H1 (cell line): ENCODE measurements around the gene VASH1. TPM values are rescaled to one million over a fixed set of nuclear protein-coding genes. Genes with fewer than 3 reads are reported as not detected.

Experiments
- BRCA1 ChIP-seq: IDR thresholded peaks from 2 replicates; pipeline ENCODE4 v1.6.1; 2012; ENCODE audit warnings: low read depth, low read length, improper control_type of control experiment
- CTCF ChIP-seq, 3 experiments: IDR thresholded peaks; 1 replicate in 2 of 3; 2 replicates in 1 of 3; pipeline versions ENCODE4 v1.5.1 to v1.6.1; 2011; ENCODE audit warnings: low read length in 3 of 3, mild to moderate bottlenecking in 3 of 3, inconsistent platforms in 2 of 3, low read depth in 1 of 3, moderate library complexity in 1 of 3; ENCODE audit not compliant: insufficient read depth in 1 of 3; ENCODE audit errors: control extremely low read depth in 1 of 3
- GABPA ChIP-seq: IDR thresholded peaks from 2 replicates; pipeline ENCODE4 v1.6.1; 2011; ENCODE audit warnings: mild to moderate bottlenecking, low read length, moderate library complexity, borderline replicate concordance; ENCODE audit not compliant: insufficient read depth
- KDM5A ChIP-seq: fragments of 200-600 bp; IDR thresholded peaks from 2 replicates; pipeline ENCODE4 v1.7.1; 2012; ENCODE audit warnings: mild to moderate bottlenecking, low read length, inconsistent platforms, mixed read lengths
- RNF2 ChIP-seq: fragments of 200-900, 300-1000 bp; sonication (generic); IDR thresholded peaks from 2 replicates; pipeline ENCODE4 v1.7.1; 2016; ENCODE audit warnings: borderline replicate concordance, low read depth, mild to moderate bottlenecking, antibody characterized with exemption, low read length; ENCODE audit not compliant: poor library complexity, severe bottlenecking; ENCODE audit errors: missing control alignments
- polyA plus RNA-seq, 7 experiments: library from polyadenylated mRNA; depleted of rRNA in 3 of 7; stranded (reverse) in 5 of 7; unstranded in 2 of 7; fragments of >200 nt in 5 of 7; fragments of 200-250 nt in 2 of 7; gene quantifications; 1 replicate in 5 of 7; 2 replicates in 1 of 7; 4 replicates in 1 of 7; pipeline versions ENCODE4 v1.2.1 to v1.2.3, GENCODE V29; 2011 to 2013; ENCODE audit warnings: missing spikeins in 2 of 7, mixed read lengths in 2 of 7
- total RNA-seq: library from RNA; stranded (reverse); fragmentation: NEBNext Ultra II Directional; extraction: Animal tissue kit (Norgen Biotek cat#: 25700); gene quantifications from 2 replicates; pipeline ENCODE4 v1.2.1, GENCODE V29; 2021

Gene VASH1
- total and polyA plus RNA-seq, 2 of the 8 experiments (the other 6 are each of a cell fraction or from before 2014, with no cell fraction given) = 3.1 to 6.4 TPM

GRCh38 chr14:76715101-76715500 is 46.2 kb upstream of the VASH1 start (continued):
- TF ChIP-seq CTCF (IDR thresholded peaks at IDR 0.05; ENCODE audit: control extremely low read depth in 1 of 3, insufficient read depth in 1 of 3, low read depth in 1 of 3, low read length in 3 of 3) (no peak), KDM5A (no peak), BRCA1 (no peak), RNF2 (no peak), GABPA (no peak)
